Large intestine (tissue), 3 donors: ENCODE results near the gene GPR171. TPM values are rescaled to one million over a fixed set of nuclear protein-coding genes. Genes with fewer than 3 reads are reported as not detected.
A peak's percentile ranks its signal among the peaks of the same experiment; 100 is the strongest.

Experiments
- DNase-seq, 2 donors: peaks; one replicate each; pipeline versions ENCODE4 v3.0.0 to v3.0.0-alpha.2; 2013
- H3K27ac ChIP-seq: one replicate; pipeline ENCODE4 v1.5.1; 2013; ENCODE audit warnings: low read length
- H3K27me3 ChIP-seq: 2 replicates; pipeline ENCODE4 v1.6.1; 2013; ENCODE audit warnings: low read length; ENCODE audit not compliant: control insufficient read depth, insufficient read depth
- H3K36me3 ChIP-seq: 2 replicates; pipeline ENCODE4 v1.6.1; 2013; ENCODE audit warnings: low read length; ENCODE audit not compliant: control insufficient read depth, insufficient read depth
- H3K4me1 ChIP-seq: one replicate; pipeline ENCODE4 v1.6.1; 2013; ENCODE audit warnings: low read length; ENCODE audit not compliant: control insufficient read depth, insufficient read depth
- H3K4me3 ChIP-seq: one replicate; pipeline ENCODE4 v1.5.1; 2013; ENCODE audit warnings: low read length
- H3K9me3 ChIP-seq: one replicate; pipeline ENCODE4 v1.6.1; 2013; ENCODE audit warnings: mild to moderate bottlenecking, low read depth, low read length, moderate library complexity; ENCODE audit not compliant: control insufficient read depth
- WGBS: methylation state at CpG from one replicate; pipeline ENCODE4 v1.1.5; 2013; ENCODE audit warnings: low lambda C conversion rate; ENCODE audit not compliant: insufficient coverage; 5-methylcytosine and 5-hydroxymethylcytosine counted together
- polyA plus RNA-seq: library from polyadenylated mRNA; unstranded; fragments of 120-200 nt; gene quantifications from one replicate; pipeline ENCODE4 v1.2.1, GENCODE V29; 2013

The GPR171 gene
- polyA plus RNA-seq, 1 donor: 2.5 TPM

- Histone ChIP-seq H3K4me3 (no peak overlapping the region), H3K36me3 (no peaks in the 10 kb centered on the region), H3K27ac (no peak overlapping the region), H3K9me3 (no peaks in the 10 kb centered on the region), H3K27me3 (no peaks in the 10 kb centered on the region), H3K4me1 (peaks cover 4% of the 10 kb centered on the region)
- peak; percentile 63 to 73 for DNase-seq
- WGBS: no CpG with 5 or more reads among the region's 9 CpGs
Measured at GRCh38 chr3:151227807-151228665, 25.0 kb upstream of the GPR171 start.

- Histone ChIP-seq H3K9me3 (no peaks in the 10 kb centered on the region), H3K4me1 (peaks cover 4% of the 10 kb centered on the region), H3K27me3 (no peaks in the 10 kb centered on the region), H3K36me3 (no peaks in the 10 kb centered on the region), H3K27ac (no peak overlapping the region), H3K4me3 (no peak overlapping the region)
- no CpG with 5 or more reads among the region's 6 CpGs for WGBS
- DNase-seq: no peak
Measured at GRCh38 chr3:151227266-151227806, 24.3 kb upstream of the GPR171 start.

GRCh38 chr3:151226825-151227224 lies 23.8 kb upstream of the GPR171 start:
- Histone ChIP-seq H3K27ac (no peak overlapping the region), H3K9me3 (no peaks in the 10 kb centered on the region), H3K36me3 (no peaks in the 10 kb centered on the region), H3K4me3 (no peak overlapping the region), H3K4me1 (peaks cover 4% of the 10 kb centered on the region), H3K27me3 (no peaks in the 10 kb centered on the region)
- WGBS: no CpG with 5 or more reads among the region's 5 CpGs
- no peak for DNase-seq

GRCh38 chr3:151226088-151226563 lies 23.1 kb upstream of the GPR171 start:
- no peak overlapping the region for H3K27ac ChIP-seq
- WGBS: no CpG with 5 or more reads among the region's 4 CpGs
- no peak for DNase-seq

GRCh38 chr3:151225040-151225975 lies 22.3 kb upstream of the GPR171 start:
- WGBS: 100% methylated on average over 2 of the region's 9 CpGs
- Histone ChIP-seq H3K27me3 (no peaks in the 10 kb centered on the region), H3K9me3 (no peaks in the 10 kb centered on the region), H3K36me3 (no peaks in the 10 kb centered on the region), H3K4me3 (no peak overlapping the region), H3K27ac (no peak overlapping the region), H3K4me1 (peaks cover 4% of the 10 kb centered on the region)
- DNase-seq: no peak

More at GRCh38 chr3:151226088-151226563, 23.1 kb upstream of the GPR171 start:
- Histone ChIP-seq H3K4me1 (peaks cover 4% of the 10 kb centered on the region), H3K9me3 (no peaks in the 10 kb centered on the region), H3K36me3 (no peaks in the 10 kb centered on the region), H3K4me3 (no peak overlapping the region), H3K27me3 (no peaks in the 10 kb centered on the region)

GRCh38 chr3:151224268-151224866 lies 21.4 kb upstream of the GPR171 start:
- no peaks in the 10 kb centered on the region for H3K27me3 ChIP-seq
- H3K4me1 ChIP-seq: peaks cover 4% of the 10 kb centered on the region
- H3K4me3 ChIP-seq: no peak overlapping the region
- DNase-seq: no peak
- 73% methylated on average over 3 of the region's 4 CpGs for WGBS
- no peak overlapping the region for H3K27ac ChIP-seq
- no peaks in the 10 kb centered on the region for H3K36me3 ChIP-seq
- H3K9me3 ChIP-seq: no peaks in the 10 kb centered on the region

GRCh38 chr3:151219056-151219455 lies 16.0 kb upstream of the GPR171 start:
- Histone ChIP-seq H3K27me3 (no peaks in the 10 kb centered on the region), H3K4me3 (no peak overlapping the region), H3K4me1 (no peaks in the 10 kb centered on the region), H3K27ac (no peak overlapping the region), H3K9me3 (no peaks in the 10 kb centered on the region), H3K36me3 (no peaks in the 10 kb centered on the region)
- no CpG with 5 or more reads among the region's 1 CpG for WGBS
- DNase-seq: no peak

GRCh38 chr3:151218136-151218535 lies 15.1 kb upstream of the GPR171 start:
- Histone ChIP-seq H3K4me3 (no peak overlapping the region), H3K9me3 (no peaks in the 10 kb centered on the region), H3K36me3 (no peaks in the 10 kb centered on the region), H3K27ac (no peak overlapping the region), H3K27me3 (no peaks in the 10 kb centered on the region), H3K4me1 (no peaks in the 10 kb centered on the region)
- DNase-seq: no peak
- WGBS: no CpG with 5 or more reads among the region's 1 CpG

- H3K27me3 ChIP-seq: no peaks in the 10 kb centered on the region
- no peak for DNase-seq
- no peaks in the 10 kb centered on the region for H3K36me3 ChIP-seq
- H3K4me3 ChIP-seq: no peak overlapping the region
- no peak overlapping the region for H3K27ac ChIP-seq
- no CpG with 5 or more reads among the region's 3 CpGs for WGBS
- H3K4me1 ChIP-seq: no peaks in the 10 kb centered on the region
- H3K9me3 ChIP-seq: no peaks in the 10 kb centered on the region
Measured at GRCh38 chr3:151216641-151217607, 13.9 kb upstream of the GPR171 start.
